ENCODE results near the gene RPL37.
"Not testable (repeated sequence)": the region's sequence is repeated elsewhere in the genome, so short reads cannot be mapped to it uniquely, and the experiment has no call there.

Gene RPL37

DNA sequence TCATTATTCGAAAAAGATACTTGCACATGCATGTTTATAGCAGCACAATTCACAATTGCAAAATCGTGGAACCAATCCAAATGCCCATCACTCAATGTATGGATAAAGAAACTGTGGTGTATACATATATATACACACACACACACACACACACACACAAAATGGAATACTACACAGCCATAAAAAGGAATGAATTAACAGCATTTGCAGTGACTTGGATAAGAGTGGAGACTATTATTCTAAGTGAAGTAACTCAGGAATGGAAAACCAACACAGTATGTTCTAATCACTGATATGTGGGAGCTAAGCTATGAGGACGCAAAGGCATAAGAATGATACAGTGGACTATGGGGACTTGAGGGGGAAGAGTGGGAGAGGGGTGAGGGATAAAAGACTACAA lies 40.1 kb downstream of the RPL37 start:
- not testable (repeated sequence) for DNase-seq

GRCh38 chr5:40794340-40794739 lies 40.7 kb downstream of the RPL37 start:
- not testable (repeated sequence) for DNase-seq

GRCh38 chr5:40792691-40793090 lies 42.3 kb downstream of the RPL37 start:
- not testable (repeated sequence) for DNase-seq

DNA sequence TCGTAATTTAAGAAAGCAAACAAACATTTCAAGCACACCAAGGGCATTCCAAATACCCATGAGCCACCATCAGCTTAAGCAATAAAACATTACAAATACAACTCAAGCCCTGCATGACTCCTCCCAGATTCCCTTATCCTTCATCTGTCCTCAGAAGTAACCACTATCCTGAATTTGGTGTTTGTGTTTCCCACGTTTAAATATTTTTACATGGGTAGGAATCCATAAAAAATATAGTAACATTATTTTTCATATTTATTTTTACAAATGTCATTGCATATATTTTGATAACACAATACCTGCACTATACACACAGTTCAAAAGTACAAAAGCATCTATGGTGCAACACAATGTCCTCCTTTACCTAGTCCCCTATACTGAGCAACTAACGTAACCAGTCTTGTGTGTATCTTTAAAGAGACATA lies 43.3 kb downstream of the RPL37 start:
- DNase-seq = no peak

- DNase-seq = no peak
Measured at GRCh38 chr5:40790947-40791593, 44.0 kb downstream of the RPL37 start.

DNA sequence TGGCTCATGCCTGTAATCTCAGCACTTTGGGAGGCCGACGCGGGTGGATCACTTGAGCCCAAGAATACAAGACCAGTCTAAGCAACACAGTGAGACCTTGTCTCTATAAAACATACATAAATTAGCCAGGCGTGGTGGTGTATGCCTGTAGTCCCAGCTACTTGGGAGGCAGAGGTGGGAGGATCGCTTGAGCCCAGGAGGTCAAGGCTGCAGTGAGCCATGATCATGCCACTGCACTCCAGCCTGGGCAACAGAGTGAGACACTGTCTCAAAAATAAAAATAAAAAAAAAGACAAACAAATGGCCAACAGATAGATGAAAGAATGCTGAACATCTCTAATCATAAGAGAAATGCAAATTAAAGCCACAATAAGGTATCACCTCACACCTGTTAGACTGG lies 46.1 kb downstream of the RPL37 start:
- not testable (repeated sequence) for DNase-seq

GRCh38 chr5:40787986-40788385 lies 47.0 kb downstream of the RPL37 start:
- DNase-seq = no peak

DNA sequence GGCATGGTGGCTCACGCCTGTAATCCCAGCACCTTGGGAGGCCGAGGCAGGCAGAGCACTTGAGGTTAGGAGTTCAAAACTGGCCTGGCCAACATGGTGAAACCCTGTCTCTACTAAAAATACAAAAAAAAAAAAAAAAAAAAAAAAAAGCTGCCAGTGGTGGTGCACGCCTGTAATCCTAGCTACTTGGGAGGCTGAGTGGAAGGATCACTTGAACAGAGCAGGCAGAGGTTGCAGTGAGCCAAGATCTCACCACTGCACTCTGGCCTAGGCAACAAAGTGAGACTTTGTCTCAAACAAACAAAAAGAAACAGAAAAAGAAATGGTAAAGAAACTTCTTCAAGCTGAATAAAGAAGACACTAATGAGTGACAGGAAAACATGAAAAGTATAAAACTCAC lies 48.4 kb downstream of the RPL37 start:
- not testable (repeated sequence) for DNase-seq

DNA sequence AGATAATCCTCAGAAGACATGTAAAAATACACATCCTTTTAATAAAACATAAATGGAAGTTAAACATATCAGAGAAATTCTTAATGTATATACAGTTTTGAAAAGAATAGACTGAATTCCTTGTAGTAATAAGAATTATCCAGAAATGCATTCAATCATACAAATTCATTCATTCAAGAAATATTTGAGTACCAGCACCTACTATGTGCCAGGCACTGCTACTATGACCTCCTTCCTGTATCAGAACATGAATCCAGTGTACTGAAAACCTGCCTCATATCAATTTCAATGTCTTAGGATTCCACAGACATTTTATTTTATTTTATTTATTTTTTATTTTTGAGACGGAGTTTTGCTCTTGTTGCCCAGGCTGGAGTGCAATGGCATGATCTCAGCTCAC lies 50.1 kb downstream of the RPL37 start:
- no peak for DNase-seq

DNA sequence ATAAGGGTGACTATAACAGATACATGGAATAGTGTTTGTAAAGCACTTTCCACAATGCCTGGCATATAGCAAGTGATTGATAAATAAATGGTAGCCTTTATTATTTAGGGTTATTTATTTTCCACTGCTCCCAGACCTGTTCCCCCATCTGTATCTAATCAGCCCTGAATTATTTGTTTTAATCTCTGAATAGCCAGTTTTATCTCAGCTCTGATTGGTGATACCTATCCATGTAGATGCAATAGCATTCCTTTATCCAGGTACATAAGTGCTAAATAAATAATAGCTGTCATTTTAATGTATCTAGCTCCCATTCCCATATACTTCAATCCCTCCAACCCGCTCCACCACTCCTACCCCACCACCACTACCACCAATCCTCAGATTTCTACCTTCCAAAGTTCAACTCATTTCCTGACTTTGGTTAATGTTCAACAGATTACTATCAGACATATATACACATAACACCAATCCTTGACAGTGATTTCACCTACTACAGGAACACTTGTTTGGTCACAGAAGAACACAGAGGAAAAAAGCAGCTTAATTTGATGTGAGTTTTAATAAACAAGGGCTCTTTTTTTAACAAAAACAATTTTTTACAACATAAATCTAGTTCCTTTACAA lies 50.9 kb downstream of the RPL37 start:
- no peak for DNase-seq

GRCh38 chr5:40781843-40782409 lies 53.1 kb downstream of the RPL37 start:
- DNase-seq = peak; percentile 25 to 29

GRCh38 chr5:40780858-40781257 lies 54.2 kb downstream of the RPL37 start:
- no peak for DNase-seq

GRCh38 chr5:40780199-40780598 lies 54.8 kb downstream of the RPL37 start:
- no peak for DNase-seq

- DNase-seq = no peak
Measured at GRCh38 chr5:40779561-40779960, 55.5 kb downstream of the RPL37 start.

GRCh38 chr5:40778133-40778532 lies 56.9 kb downstream of the RPL37 start:
- DNase-seq = no peak

- DNase-seq = no peak
Measured at GRCh38 chr5:40776658-40776977, 58.4 kb downstream of the RPL37 start.

DNA sequence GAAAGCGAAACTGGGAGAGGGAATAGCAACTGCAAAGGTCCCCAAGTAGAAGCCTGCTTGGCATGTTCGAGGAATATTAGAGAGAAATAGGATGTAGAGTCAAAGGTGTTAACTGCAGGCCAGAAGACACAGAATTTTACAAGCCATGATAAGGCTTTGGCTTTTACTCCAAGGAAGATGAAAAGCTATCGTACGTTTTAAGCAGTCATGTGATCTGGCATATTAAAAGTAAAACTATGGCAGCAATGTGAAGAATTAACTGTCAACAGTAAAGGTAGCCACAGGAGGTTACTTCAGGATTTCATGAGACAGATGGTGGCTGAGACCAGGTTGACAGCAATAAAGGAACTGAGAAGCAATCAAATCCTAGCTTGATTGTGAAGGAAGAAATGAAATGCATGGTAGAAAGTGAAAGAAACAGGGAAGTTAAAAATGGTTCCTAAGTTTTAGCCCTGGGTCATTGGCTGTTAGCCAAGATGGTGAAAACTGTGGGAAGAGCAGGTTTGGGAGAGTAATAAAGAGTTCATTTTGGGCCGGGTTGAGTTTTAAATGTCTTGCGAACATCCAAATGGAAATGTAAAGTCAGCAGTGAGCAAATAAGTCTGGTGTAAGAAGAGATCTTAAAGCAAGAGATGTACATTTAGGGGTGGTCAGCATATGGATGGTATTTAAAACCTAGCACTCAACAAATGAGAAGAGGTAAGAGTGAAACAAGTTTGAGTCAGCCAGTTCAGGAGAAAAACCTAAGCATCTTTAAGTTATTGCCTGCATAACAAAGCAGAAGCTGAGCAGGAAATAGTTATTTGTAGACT lies 59.0 kb downstream of the RPL37 start:
- no peak for DNase-seq

Data from Kasumi-1 (cell line).